ENCODE results near the gene UBTF.

Gene UBTF

DNA sequence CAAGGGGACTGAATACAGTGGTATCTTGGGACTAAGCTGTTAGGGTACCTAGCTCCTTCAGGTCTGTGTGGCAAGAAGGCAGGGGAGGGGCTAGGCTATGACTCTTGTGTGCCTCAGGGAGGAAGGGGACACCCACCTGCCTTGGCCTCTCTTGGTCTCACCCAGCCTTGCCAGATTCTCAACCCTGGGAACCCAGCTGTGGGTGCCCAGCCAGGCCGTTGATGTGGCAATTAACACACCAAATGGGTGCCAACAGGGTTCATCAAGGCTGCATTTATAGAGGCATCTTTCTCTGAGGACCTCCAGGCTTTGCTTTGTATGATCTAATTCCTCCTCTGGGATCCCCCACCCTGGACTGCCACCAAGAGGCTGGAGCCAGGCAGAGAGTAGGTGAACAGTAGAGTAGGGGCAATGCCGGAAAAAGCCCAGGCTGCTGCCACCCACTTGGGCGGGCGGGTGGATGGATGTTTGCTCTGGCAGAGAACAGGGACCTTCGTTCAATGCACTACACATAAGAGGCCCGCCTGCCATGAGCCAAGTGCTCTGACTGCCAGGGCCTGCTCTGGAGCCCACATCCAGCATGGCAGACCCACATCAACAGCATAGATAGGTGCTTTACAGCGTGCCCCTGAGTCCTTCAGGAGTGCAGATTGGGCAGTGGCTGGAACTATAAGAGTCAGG, 52.2 kb downstream of the UBTF start:
- DNase-seq: no peak

DNA sequence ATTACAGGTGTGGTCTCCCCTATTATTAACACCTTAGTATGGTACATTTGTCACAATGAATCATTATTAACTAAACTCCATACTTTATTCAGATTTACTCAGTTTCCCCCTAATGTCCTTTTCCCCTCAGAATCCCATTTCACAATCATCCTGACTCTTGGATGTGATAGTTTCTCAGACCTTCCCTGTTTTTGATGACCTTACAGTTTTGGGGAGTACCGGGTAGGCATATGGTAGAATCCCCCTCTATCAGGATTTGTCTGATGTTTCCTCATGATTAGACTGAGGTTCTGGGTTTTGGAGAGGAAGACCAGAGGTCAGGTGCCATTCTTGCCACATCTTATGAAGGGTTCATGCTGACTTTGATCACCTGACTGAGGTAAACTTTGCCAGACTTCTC, 55.0 kb downstream of the UBTF start:
- no peak for DNase-seq

DNA sequence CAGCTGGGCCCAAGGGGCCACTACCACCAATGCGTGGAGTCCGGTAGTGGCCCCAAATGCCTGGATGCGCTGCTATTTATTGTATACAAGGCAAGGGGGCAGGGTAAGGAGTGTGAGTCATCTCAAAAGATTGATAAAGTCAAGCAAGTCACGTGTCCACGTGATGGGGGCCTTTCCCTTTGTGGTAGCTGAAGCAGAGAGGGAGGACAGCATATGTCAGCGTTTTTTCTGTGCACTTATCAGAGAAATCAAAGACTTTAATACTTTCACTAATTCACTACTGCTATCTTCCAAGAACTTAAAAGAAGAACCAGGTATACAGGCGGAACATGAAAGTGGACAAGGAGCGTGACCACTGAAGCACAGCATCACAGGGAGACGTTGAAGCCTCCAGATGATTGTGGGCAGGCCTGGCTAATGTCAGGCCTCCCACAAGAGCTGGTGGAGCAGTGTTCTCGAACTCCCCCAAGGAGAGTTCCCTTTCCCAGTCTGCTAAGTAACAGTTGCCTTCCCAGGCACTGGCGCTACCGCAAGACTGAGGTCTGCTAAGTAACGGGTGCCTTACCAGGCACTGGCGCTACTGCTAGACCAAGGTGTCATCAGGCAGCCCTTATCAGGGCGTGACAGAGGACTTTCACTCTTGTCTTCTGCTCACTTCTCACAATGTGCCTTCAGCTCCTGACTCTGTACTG, 59.8 kb downstream of the UBTF start:
- no peak for DNase-seq

DNA sequence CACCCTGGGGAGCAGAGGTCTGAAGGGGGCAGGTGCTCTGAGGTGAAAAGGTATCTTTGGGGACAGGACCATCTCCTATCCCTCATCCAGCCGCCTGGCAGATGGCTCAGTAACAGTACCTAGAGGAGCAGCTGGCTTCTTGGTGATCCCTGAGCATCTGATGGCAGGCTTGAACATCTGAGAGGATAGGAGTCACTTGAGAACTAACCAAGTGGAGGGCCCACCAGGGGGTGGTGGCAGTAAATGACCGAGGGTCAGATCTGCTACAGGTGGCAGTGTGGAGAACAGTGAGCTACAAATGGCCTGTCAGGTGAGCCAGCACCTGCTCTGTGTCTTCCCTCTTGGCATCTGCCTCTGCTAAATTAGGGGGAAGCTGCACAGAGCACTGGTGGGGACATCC, 64.0 kb downstream of the UBTF start:
- DNase-seq: no peak

Data from NCI-H446 treated with DMSO at 0.1 percent for 48 hours (cell line).